Caco-2 (cell line): Measurements from ENCODE around the gene WDR1. TPM values are rescaled to one million over a fixed set of nuclear protein-coding genes. Genes with fewer than 3 reads are reported as not detected.

Experiments
- BruUV-seq: library from RNA; stranded (reverse); fragments of 400-500 nt; replicated peaks from 2 replicates; lab custom pipeline; 2021; lab: Mats Ljungman, UMichigan
- CTCF ChIA-PET: fragments of 300-600 bp; sonication (Branson Sonifier 250); formaldehyde crosslinking; loops from one replicate; lab custom pipeline; 2022; ENCODE audit warnings: antibody characterized with exemption; lab: Charles Lee
- POLR2A ChIA-PET: fragments of 300-600 bp; sonication (Branson Sonifier 250); formaldehyde crosslinking; loops from one replicate; lab custom pipeline; 2022; ENCODE audit warnings: antibody characterized with exemption; lab: Charles Lee
- DNase-seq, 2 experiments: peaks; one replicate each; pipeline versions ENCODE4 v3.0.0 to v3.0.0-alpha.2; 2020 to 2022
- H3K27me3 ChIP-seq: replicated peaks from 2 replicates; pipeline ENCODE4 v1.6.0; 2011; ENCODE audit warnings: low read length; ENCODE audit not compliant: control insufficient read depth, insufficient read depth
- H3K36me3 ChIP-seq: 2 replicates; pipeline ENCODE4 v1.5.1; 2011; ENCODE audit warnings: low read length; ENCODE audit not compliant: control insufficient read depth, insufficient read depth
- H3K4me1 ChIP-seq: fragments of 250-450 bp; sonication (Bioruptor Pico); 2 replicates; pipeline ENCODE4 v1.5.1; 2020; ENCODE audit warnings: mild to moderate bottlenecking
- H3K4me3 ChIP-seq: 2 replicates; pipeline ENCODE4 v1.5.1; 2011; ENCODE audit warnings: low read depth, mild to moderate bottlenecking, control low read depth, low read length
- H3K9me3 ChIP-seq: fragments of 250-450 bp; sonication (Bioruptor Pico); 2 replicates; pipeline ENCODE4 v1.5.1; 2020; ENCODE audit warnings: mild to moderate bottlenecking, moderate library complexity
- H3K27ac Mint-ChIP-seq: one replicate; pipeline ENCODE4 v1.8.0; 2022; ENCODE audit warnings: mixed read lengths; ENCODE audit not compliant: unreplicated experiment
- H3K27me3 Mint-ChIP-seq: one replicate; pipeline ENCODE4 v1.8.0; 2022; ENCODE audit warnings: mixed read lengths; ENCODE audit not compliant: insufficient read depth, unreplicated experiment
- H3K36me3 Mint-ChIP-seq: one replicate; pipeline ENCODE4 v1.8.0; 2022; ENCODE audit warnings: mild to moderate bottlenecking, mixed read lengths; ENCODE audit not compliant: insufficient read depth, unreplicated experiment
- H3K4me1 Mint-ChIP-seq: one replicate; pipeline ENCODE4 v1.8.0; 2022; ENCODE audit warnings: low read depth, mixed read lengths; ENCODE audit not compliant: unreplicated experiment
- H3K4me3 Mint-ChIP-seq: one replicate; pipeline ENCODE4 v1.8.0; 2022; ENCODE audit warnings: mild to moderate bottlenecking, moderate library complexity, mixed read lengths; ENCODE audit not compliant: unreplicated experiment
- H3K9me3 Mint-ChIP-seq: one replicate; pipeline ENCODE4 v1.8.0; 2022; ENCODE audit warnings: mixed read lengths; ENCODE audit not compliant: unreplicated experiment
- CTCF ChIP-seq, 2 experiments: fragments of 200-600 bp in 1 of 2; IDR thresholded peaks; 1 replicate in 1 of 2; 2 replicates in 1 of 2; pipeline versions ENCODE4 v1.5.1 to v1.8.0; 2011 to 2022; ENCODE audit warnings: antibody characterized with exemption in 1 of 2, control low read depth in 1 of 2, inconsistent platforms in 1 of 2, low read depth in 1 of 2, low read length in 1 of 2, mild to moderate bottlenecking in 1 of 2, moderate library complexity in 1 of 2; ENCODE audit not compliant: insufficient read depth in 1 of 2, severe bottlenecking in 1 of 2, unreplicated experiment in 1 of 2
- intact Hi-C: fragments of 100-400 bp; cut with micrococcal nuclease; formaldehyde crosslinking; loops from one replicate; pipeline ENCODE4 v1.10.0; 2022; ENCODE audit not compliant: unreplicated experiment
- microRNA-seq: library from miRNA; unstranded; fragments of <30 nt; microRNA quantifications from one replicate; pipeline ENCODE4 v1.2.0, GENCODE V29; 2022
- total RNA-seq: library from RNA; stranded (reverse); gene quantifications from 2 replicates; pipeline ENCODE4 v1.2.3, GENCODE V29; 2022

WDR1 gene
- total RNA-seq, 1 experiment from 2014 or later = 250 TPM

- Mint-ChIP-seq H3K4me3 (no peak overlapping the region), H3K4me1 (peaks cover 43% of the 10 kb centered on the region), H3K36me3 (no peaks in the 10 kb centered on the region), H3K27ac (no peak overlapping the region), H3K9me3 (no peaks in the 10 kb centered on the region), H3K27me3 (no peaks in the 10 kb centered on the region)
- no TSS peak for BruUV-seq
- Histone ChIP-seq H3K27me3 (no peaks in the 10 kb centered on the region), H3K9me3 (no peaks in the 10 kb centered on the region), H3K36me3 (no peaks in the 10 kb centered on the region), H3K4me1 (peaks cover 51% of the 10 kb centered on the region), H3K4me3 (no peak overlapping the region)
- intact Hi-C loops = no loop called here
- ChIA-PET CTCF (no interaction called here), POLR2A (no interaction called here)
- no peak for DNase-seq
- TF ChIP-seq CTCF (IDR thresholded peaks at IDR 0.05; ENCODE audit: insufficient read depth in 1 of 2, low read depth in 1 of 2, low read length in 1 of 2, severe bottlenecking in 1 of 2, unreplicated experiment in 1 of 2) = no peak
Measured at GRCh38 chr4:10026485-10026884, 90.1 kb downstream of the WDR1 start.

DNA sequence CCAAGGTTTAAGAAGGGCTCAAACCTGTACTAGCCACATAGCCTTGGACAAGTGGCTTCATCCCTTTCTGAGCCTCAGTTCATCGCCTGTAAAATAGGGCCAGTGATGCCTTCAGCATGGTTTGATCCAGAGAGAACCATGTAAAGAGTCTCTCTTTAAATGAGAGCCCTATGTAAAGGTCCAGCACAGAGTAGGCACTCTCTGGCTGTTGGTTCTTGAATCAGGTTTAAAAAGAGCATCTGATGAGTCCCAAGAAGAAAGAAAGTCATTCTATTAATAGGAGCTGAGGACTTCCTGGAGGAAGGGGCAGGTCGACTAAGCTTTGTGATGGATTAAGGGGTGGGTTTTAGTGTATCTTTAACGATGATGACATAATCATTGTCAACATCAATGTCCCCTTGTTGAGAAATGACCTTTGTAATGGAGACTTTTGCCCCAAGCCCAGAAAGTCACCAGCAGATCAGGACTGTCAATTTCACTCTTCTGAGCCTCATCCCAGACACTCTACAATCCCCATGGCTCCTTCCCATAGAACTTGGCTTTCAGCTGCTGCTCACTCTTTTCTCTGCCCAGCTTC is 91.3 kb downstream of the WDR1 start:
- BruUV-seq = no TSS peak
- no peak for TF ChIP-seq CTCF (IDR thresholded peaks at IDR 0.05; ENCODE audit: insufficient read depth in 1 of 2, low read depth in 1 of 2, low read length in 1 of 2, severe bottlenecking in 1 of 2, unreplicated experiment in 1 of 2)
- no peaks in the 10 kb centered on the region for H3K9me3 Mint-ChIP-seq
- Histone ChIP-seq H3K36me3 (no peaks in the 10 kb centered on the region), H3K9me3 (no peaks in the 10 kb centered on the region), H3K4me3 (no peak overlapping the region), H3K4me1 (peaks cover 51% of the 10 kb centered on the region), H3K27me3 (no peaks in the 10 kb centered on the region)
- ChIA-PET CTCF (no interaction called here), POLR2A (interaction anchor here (0.5 kb wide), 1 partner anchor 92 kb away, joined by 3 read pairs; no protein-coding TSS in a partner anchor)
- H3K27me3 Mint-ChIP-seq = no peaks in the 10 kb centered on the region
- H3K4me1 Mint-ChIP-seq = peaks cover 43% of the 10 kb centered on the region
- H3K4me3 Mint-ChIP-seq = no peak overlapping the region
- no peak overlapping the region for H3K27ac Mint-ChIP-seq
- H3K36me3 Mint-ChIP-seq = peaks cover 7% of the 10 kb centered on the region
- DNase-seq = no peak
- intact Hi-C loops = no loop called here

Small RNAs within 50 kb of the gene (microRNA-seq; reads per million reads assigned to microRNA genes)
- 2.4 reads per million, percentile 12 among the genes with 10 or more reads in this experiment for gene MIR3138

Other genes with a start within 250 kb of the WDR1 start
- gene SLC2A9, start 95.3 kb downstream of the WDR1 start, total RNA-seq = 17.5 and 21.0 TPM in 2 replicates